GM04503 (cell line): Measurements from ENCODE around the gene CNPY1.

Source experiments
- DNase-seq: peaks from one replicate; pipeline ENCODE4 v3.0.0-alpha.2; 2012; ENCODE audit warnings: low read depth

The CNPY1 gene

GRCh38 chr7:155512246-155512887 is 34.0 kb downstream of the CNPY1 start:
- DNase-seq = no peak

DNA sequence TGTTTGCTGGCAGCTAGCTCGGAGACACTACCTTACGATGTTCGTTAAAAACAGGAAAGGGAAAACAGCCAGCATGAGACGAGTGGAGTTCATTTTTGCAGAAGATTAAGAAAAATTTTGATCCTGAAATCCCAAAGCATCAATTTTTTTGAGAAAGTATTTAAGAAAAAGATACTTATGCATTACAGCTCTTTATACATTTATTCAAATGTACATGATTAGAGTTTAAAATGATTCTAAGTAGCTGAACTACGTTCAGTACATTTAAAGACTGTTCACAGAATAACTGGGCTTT is 34.7 kb downstream of the CNPY1 start:
- no peak for DNase-seq

- no peak for DNase-seq
Measured at GRCh38 chr7:155510975-155511701, 35.2 kb downstream of the CNPY1 start.

GRCh38 chr7:155509725-155510551 is 36.4 kb downstream of the CNPY1 start:
- no peak for DNase-seq

- DNase-seq = no peak
Measured at GRCh38 chr7:155509359-155509724, 37.0 kb downstream of the CNPY1 start.

GRCh38 chr7:155508376-155509358 is 37.7 kb downstream of the CNPY1 start:
- DNase-seq = no peak

DNA sequence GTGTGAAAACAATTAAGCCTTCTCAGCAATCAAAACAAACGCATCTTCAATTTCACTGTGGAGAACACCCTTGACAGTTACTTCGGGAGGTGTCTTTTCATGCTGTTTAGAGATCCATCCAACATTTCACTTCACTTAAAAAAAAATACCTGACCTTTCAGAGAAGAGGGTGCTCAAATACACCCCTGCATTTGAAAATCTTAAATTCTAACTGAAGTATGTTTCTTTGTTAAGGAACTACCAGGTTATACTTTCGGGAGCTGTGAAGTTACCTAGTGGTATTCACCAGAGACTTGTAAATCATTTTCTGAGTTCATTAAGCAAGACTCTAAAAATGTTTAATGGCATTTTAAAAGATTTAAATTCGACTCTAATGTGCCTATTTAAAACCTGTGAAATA is 38.8 kb downstream of the CNPY1 start:
- DNase-seq = no peak

- no peak for DNase-seq
Measured at GRCh38 chr7:155506854-155507337, 39.5 kb downstream of the CNPY1 start.

GRCh38 chr7:155505422-155505793 is 41.0 kb downstream of the CNPY1 start:
- DNase-seq = no peak

GRCh38 chr7:155497149-155497901 is 49.0 kb downstream of the CNPY1 start:
- no peak for DNase-seq

DNA sequence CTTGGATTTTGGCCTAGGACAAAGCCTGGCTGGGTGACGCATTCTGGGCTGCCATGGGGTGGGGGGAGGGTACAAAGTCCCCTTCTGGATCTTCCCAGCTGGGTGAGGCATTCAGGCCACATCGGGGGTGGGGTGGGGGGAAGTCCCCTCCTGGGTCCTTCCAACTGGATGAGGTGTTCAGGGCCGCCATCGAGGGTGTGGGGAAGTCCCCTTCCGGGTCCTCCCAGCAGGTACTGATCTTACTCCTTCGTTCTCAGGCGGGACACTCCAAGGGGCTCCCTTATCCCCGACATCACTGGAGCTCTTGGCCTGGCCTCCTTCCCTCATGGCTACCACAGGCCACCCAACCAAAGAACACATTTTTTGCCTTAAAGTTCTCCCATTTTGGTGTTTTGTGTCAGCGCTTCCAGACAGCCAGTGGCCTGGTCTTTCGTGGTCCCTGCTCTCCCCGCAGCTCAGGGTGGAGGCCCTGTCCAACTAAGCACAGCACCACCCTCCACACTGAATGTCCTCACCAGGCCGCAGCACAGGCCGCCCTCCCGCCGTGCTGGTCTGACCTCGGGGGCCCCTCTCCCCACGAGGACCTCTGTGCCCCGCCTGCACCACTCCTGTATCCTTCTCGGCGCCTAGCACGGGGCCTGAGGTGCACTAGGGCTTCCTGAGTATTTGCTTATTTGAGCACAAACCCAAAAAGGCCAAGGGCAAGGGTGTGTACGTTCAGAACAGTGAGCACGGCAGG is 49.9 kb downstream of the CNPY1 start:
- DNase-seq = no peak

- no peak for DNase-seq
Measured at GRCh38 chr7:155495440-155496248, 50.7 kb downstream of the CNPY1 start.

DNA sequence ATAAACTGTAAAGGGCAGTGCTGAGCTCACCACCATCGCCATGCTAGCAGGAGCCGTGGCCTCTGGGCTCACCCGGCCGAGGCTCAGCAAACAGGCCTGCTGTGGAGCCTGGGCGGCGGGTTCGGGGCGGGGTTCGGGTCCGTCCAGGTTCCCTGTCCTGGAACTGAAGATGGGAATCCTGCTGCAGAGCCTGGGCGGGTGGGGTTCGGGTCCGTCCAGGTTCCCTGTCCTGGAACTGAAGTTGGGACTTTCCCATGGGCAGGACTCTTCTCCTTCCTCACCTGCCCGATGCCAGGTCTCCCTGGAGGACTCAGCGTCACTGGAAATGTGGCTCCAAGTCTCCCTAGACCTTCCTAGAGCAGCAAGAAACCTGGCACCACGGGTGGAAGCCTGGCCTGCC is 51.8 kb downstream of the CNPY1 start:
- no peak for DNase-seq

DNA sequence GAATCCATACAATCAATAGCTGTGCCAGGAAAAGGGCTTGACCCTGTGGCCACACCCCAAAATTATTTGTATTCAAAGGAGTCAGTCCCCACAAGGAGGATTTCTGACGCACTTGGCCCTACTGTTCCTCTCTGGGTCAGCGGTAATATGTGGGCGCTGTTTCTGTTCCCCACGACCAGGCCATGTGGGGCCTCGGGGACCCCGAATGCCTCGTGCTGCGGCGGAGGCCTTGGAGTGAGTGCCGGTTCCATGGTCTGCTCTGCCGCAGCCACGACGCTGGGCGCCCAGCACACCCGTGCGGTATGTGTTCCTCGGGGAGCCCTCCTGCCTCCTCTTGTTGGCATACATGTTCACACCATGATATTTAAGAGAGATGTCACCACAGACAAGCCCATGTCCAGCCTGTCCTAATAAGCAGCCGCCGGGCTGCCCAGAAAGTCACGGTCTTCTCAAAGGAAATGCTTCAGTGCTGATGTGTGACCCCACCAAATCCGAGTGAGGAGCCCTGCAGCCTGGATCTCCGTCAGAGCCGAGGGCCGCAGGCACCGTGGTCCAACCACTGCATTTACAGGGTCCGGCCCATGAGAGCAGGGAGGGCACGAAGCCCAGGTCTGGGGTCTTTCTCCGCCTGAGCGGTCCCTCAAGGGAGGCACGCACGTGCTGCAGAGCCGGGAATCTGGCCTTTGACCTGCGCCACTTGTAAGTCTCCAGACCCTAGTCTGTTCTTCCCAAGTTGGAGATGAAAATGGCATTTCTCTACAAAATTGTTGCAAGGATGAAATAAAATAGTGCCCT is 52.4 kb downstream of the CNPY1 start:
- DNase-seq = no peak

- no peak for DNase-seq
Measured at GRCh38 chr7:155491812-155492211, 54.5 kb downstream of the CNPY1 start.

GRCh38 chr7:155490697-155491628 is 55.4 kb downstream of the CNPY1 start:
- no peak for DNase-seq

GRCh38 chr7:155489862-155490696 is 56.3 kb downstream of the CNPY1 start:
- DNase-seq = no peak
